ENCODE data around the gene REXO4.
"Not testable (repeated sequence)": the region's sequence is repeated elsewhere in the genome, so short reads cannot be mapped to it uniquely, and the experiment has no call there.

REXO4 gene, protein sequence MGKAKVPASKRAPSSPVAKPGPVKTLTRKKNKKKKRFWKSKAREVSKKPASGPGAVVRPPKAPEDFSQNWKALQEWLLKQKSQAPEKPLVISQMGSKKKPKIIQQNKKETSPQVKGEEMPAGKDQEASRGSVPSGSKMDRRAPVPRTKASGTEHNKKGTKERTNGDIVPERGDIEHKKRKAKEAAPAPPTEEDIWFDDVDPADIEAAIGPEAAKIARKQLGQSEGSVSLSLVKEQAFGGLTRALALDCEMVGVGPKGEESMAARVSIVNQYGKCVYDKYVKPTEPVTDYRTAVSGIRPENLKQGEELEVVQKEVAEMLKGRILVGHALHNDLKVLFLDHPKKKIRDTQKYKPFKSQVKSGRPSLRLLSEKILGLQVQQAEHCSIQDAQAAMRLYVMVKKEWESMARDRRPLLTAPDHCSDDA

GRCh38 chr9:133417541-133418461 is at the start of gene REXO4:
Gene REXO4 (minus strand): TSS chr9:133418010. CDS start chr9:133417844, 166 bp downstream.
- FAIRE-seq, result no peak

DNA sequence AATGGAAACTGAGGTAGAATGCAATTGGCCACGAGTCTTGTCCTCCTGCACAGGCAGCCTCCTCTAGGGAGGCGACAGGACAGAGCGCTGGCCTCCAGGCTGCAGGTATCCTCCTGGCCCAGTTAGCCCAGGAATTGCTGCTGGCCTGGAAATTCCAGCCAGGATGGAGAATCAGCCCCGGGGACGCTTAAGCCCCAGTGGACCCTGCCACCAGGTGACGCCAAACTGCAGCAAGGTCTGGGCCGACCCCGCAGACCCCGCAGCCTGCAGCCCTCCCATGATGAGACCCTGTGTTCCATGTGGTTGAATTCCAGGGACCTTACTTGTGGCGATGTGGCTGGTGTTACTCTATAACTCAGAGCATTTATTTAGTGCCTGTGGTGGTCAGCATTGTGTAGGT is 49.3 kb upstream of the REXO4 start:
- no peak for FAIRE-seq

- no peak for FAIRE-seq
These were observed 48.2 kb upstream of the REXO4 start for GRCh38 chr9:133465984-133466383.

DNA sequence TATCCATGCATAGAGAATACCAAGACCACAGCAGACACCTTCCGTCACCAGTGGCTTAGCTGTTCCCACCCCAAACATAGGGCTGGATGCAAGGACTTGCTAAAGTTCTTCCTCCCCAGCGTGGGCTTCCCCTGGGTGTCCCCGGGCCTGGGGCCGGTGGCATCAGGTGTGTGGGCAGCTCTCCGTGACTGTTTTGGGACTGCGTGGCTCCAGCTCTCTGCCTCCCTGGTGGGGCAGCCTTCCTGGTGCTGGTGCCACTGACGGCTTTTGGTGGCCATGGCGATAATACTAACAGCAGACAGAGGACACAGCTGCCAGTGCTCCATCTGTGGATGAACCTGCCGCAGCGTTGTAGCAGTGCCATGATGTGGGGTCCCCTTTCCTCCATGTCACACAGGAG is 46.8 kb upstream of the REXO4 start:
- no peak for FAIRE-seq

DNA sequence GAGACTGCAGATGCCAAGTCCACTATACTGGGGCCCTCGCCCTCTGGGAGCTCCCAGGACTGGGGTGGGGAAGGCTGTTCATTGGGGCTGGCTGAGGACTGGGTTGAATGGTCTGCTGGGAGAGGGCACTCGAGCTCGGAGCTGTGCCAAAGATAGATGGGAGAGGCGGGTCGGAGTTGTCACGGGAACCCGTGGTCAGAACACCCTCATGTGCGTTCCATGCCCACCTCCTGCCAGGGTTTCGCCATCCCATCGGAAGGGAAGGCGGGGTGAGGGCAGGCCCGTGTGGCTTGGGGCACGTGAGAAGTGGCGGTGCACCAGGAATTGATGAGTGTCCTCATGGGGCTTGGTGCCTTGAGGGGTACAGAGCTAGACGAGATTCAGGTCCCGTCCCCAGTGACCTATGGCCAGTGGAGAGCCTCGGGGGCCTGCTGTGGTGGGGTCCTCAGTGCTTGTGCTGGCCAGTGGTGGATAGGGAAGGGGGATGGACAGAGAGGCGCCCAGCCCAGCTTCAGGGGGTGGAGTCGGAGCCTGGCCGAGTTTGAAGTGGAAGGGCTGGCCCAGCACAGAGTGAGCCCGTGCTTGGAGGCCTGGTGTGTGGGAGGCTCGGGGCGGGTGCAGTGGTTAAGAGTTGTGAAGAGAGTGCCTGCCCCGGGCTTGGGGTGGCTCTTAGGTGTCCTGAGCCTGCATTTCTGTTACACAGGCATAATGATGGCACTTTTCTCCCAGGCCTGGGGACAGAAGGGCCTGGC is 46.2 kb upstream of the REXO4 start:
- no peak for FAIRE-seq

GRCh38 chr9:133463234-133463863 is 45.5 kb upstream of the REXO4 start:
- FAIRE-seq, result no peak

- no peak for FAIRE-seq
These were observed 44.2 kb upstream of the REXO4 start for GRCh38 chr9:133461975-133462374.

GRCh38 chr9:133460405-133461175 is 42.8 kb upstream of the REXO4 start:
- FAIRE-seq, result no peak

DNA sequence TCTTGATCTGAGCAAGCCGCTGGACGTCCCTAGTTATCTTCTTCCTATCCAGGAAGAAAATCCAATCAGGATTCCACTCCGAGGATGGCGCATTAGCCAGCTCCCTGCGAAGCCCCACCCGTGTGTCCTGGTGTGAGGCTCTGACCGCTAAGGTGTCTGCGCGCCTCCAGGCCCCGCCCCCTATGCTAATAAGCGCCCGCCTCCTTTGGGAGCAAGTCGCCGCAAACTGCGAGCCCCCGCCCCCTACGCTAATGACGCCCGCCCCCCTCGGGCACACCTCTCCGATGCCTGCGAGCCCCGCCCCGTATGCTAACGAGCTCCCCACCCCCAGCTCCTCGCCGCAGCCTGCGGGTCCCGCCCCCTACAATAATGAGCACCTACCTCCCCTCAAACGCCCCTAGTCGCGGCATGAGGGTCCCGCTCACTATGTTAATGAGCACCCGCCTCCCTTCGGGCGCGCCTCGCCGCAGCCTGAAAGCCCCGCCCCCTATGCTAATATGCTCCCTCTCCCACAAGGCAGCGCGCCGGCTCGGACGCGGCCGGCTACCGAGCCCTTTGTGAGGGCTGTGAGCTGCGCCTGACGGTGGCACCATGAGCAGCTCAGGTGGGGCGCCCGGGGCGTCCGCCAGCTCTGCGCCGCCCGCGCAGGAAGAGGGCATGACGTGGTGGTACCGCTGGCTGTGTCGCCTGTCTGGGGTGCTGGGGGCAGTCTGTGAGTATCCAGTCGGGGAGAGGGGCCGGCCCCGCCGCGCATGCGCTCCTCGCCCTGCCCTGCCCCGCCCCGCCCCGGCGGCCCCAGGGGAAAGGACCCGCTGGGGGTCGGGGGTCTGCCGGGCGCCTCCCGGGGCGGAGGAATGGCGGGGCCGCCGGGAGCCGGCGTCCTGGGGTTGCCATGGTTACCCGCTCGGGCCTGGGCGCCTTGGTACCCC is 41.9 kb upstream of the REXO4 start, which contains the start of gene CACFD1:
Gene CACFD1 (plus strand): TSS at position 503 of the 929 bp plus-strand sequence. CDS start 89 bp downstream, at position 592.
- FAIRE-seq, result no peak

GRCh38 chr9:133458643-133459312 is 41.0 kb upstream of the REXO4 start:
- no peak for FAIRE-seq

GRCh38 chr9:133457748-133458147 is 39.9 kb upstream of the REXO4 start:
- no peak for FAIRE-seq

DNA sequence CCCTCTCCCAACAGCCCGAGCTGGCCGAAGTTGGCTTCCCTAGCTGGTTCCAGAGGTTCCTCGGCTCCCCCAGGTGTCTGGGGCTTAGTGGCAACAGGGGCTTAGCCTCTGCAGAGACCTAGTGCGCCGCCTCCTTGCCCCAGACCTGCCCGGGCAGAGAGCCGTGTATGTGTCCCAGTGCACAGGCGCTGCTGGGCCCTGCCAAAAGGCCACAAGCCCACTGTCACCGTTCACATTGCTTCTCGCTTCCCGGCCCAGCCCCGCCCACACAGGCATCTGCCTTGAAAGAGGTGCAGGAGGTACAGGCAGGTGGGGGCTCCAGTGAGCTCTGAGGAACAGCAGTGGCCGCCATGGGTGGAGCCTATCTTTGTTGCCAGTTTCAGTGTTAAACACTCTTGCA is 39.4 kb upstream of the REXO4 start:
- FAIRE-seq, result no peak

DNA sequence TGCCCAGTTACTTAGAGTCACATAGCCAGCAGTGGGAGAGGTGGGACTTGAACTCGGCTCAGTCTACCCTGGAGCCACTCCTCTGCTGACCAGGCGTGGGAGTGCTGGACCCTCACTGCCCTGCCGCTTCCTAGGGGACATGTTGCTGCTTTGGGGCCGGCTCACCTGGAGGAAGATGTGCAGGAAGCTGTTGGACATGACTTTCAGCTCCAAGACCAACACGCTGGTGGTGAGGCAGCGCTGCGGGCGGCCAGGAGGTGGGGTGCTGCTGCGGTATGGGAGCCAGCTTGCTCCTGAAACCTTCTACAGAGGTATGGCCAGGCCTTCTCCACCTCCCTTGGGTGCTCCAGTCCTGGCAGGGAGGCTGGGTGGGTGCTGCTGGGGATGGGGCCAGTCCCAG is 38.6 kb upstream of the REXO4 start:
- no peak for FAIRE-seq

GRCh38 chr9:133455936-133456335 is 38.1 kb upstream of the REXO4 start:
- no peak for FAIRE-seq

DNA sequence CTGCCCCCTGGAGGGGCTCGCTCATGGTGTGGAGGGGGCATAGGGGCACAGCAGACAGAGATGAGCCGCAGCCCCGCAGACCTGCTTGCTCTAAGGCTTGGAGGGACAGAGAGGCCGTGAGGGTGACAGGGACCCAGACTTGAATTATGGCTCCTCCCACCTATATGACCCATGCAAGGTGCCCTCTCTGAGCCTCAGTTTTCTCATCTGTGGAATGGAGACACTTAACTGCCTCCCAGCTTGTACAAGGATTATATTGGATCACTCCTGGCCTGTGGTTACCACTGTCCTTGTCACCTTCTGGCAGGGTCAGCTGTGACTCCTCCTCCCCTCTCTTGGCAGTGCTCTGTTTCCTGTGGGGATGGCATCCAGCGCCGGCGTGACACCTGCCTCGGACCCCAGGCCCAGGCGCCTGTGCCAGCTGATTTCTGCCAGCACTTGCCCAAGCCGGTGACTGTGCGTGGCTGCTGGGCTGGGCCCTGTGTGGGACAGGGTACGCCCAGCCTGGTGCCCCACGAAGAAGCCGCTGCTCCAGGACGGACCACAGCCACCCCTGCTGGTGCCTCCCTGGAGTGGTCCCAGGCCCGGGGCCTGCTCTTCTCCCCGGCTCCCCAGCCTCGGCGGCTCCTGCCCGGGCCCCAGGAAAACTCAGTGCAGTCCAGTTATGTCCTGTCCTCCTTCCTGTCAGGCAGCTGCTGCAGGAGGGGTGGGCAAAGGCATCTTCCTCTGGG is 37.3 kb upstream of the REXO4 start:
- no peak for FAIRE-seq

DNA sequence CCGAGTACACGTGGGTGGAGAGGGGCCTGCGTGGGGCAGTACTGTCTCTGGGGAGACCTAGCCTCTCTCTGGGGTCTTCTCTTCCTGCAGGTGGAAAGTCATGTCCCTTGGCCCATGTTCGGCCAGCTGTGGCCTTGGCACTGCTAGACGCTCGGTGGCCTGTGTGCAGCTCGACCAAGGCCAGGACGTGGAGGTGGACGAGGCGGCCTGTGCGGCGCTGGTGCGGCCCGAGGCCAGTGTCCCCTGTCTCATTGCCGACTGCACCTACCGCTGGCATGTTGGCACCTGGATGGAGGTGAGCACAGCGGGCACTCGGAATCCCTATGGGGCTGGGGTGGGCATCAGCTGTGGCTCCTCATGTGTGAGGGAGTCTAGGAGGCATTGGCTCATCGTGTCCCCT is 36.5 kb upstream of the REXO4 start:
- no peak for FAIRE-seq

GRCh38 chr9:133453651-133454050 is 35.8 kb upstream of the REXO4 start:
- no peak for FAIRE-seq

DNA sequence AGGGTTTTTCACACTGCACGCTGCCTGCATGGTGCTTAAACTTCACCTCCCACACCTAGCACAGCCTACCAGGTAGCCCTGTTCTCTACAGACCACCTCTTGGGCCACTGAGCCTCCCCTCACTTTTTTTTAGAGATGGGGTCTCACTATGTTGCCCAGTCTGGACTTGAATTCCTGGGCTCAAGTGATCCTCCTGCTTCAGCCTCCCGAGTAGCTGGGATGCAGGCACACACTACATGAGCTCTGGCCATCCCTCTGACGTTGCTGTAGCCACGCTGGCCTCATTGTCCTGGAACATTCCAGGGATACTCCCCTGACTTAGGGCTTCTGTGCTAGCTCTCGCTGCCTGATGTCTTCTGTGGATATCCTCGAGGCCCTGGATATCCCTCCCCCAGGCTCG is 34.8 kb upstream of the REXO4 start:
- no peak for FAIRE-seq

DNA sequence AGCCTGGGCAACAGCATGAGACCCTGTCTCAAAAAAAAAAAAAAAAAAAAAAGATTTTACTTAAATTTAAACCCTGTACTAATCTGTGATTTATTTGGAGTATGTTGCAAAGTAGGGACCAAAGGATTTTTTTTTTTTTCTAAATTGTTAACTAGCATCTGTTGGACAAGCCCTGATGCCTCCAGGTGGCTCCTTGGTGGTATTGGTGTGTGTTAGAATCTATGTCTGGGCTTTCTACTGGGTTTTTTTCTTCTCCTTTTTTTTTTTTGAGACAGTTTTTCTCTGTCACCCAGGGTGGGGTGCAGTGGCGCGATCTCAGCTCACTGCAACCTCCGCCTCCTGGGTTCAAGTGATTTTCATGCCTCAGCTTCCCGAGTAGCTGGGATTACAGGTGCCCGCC is 34.1 kb upstream of the REXO4 start:
- FAIRE-seq, result not testable (repeated sequence)
